Measurements from ENCODE around the gene NMT2.

GRCh38 chr10:15168786-15169554 is 477 bp upstream of the NMT2 start:
- TF ChIP-seq, protein P1, sequence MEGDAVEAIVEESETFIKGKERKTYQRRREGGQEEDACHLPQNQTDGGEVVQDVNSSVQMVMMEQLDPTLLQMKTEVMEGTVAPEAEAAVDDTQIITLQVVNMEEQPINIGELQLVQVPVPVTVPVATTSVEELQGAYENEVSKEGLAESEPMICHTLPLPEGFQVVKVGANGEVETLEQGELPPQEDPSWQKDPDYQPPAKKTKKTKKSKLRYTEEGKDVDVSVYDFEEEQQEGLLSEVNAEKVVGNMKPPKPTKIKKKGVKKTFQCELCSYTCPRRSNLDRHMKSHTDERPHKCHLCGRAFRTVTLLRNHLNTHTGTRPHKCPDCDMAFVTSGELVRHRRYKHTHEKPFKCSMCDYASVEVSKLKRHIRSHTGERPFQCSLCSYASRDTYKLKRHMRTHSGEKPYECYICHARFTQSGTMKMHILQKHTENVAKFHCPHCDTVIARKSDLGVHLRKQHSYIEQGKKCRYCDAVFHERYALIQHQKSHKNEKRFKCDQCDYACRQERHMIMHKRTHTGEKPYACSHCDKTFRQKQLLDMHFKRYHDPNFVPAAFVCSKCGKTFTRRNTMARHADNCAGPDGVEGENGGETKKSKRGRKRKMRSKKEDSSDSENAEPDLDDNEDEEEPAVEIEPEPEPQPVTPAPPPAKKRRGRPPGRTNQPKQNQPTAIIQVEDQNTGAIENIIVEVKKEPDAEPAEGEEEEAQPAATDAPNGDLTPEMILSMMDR (conservative IDR thresholded peaks at IDR 0.05; ENCODE audit: low read depth, low read length), result no peak
- no peak for TF ChIP-seq EZH2phosphoT487 (IDR thresholded peaks at IDR 0.05; ENCODE audit: borderline replicate concordance, low read length)

Measured in PC-3 (cell line).